GM23248 (cell line): ENCODE data around the gene SGCB. TPM values are rescaled to one million over a fixed set of nuclear protein-coding genes. Genes with fewer than 3 reads are reported as not detected.

ENCODE experiments used
- DNase-seq: peaks from one replicate; pipeline ENCODE4 v3.0.0-alpha.2; 2015
- H2AFZ ChIP-seq: fragments of 200-600 bp; sonication (generic); 2 replicates; pipeline ENCODE4 v1.6.1; 2016; ENCODE audit warnings: antibody characterized with exemption
- H3F3A ChIP-seq: fragments of 200-600 bp; sonication (generic); 2 replicates; pipeline ENCODE4 v1.6.1; 2016; ENCODE audit warnings: mild to moderate bottlenecking, antibody characterized with exemption, mixed run types; ENCODE audit not compliant: insufficient read depth
- H3K27ac ChIP-seq: fragments of 200-600 bp; sonication (generic); 2 replicates; pipeline ENCODE4 v1.5.1; 2016; ENCODE audit warnings: mild to moderate bottlenecking
- H3K27me3 ChIP-seq: fragments of 200-600 bp; sonication (generic); replicated peaks from 2 replicates; pipeline ENCODE4 v1.6.1; 2016; ENCODE audit warnings: mild to moderate bottlenecking; ENCODE audit not compliant: insufficient read depth
- H3K36me3 ChIP-seq: fragments of 200-600 bp; sonication (generic); 2 replicates; pipeline ENCODE4 v1.6.1; 2016; ENCODE audit warnings: low read depth, mild to moderate bottlenecking
- H3K4me1 ChIP-seq: fragments of 200-600 bp; sonication (generic); 2 replicates; pipeline ENCODE4 v1.6.1; 2016; ENCODE audit warnings: mild to moderate bottlenecking; ENCODE audit not compliant: insufficient read depth
- H3K4me2 ChIP-seq: fragments of 200-600 bp; sonication (generic); one replicate; pipeline ENCODE4 v1.6.1; 2016; ENCODE audit warnings: mild to moderate bottlenecking; ENCODE audit not compliant: unreplicated experiment
- H3K4me3 ChIP-seq: fragments of 200-600 bp; sonication (generic); 2 replicates; pipeline ENCODE4 v1.5.1; 2016; ENCODE audit warnings: mild to moderate bottlenecking
- H3K79me2 ChIP-seq: fragments of 200-600 bp; sonication (generic); 2 replicates; pipeline ENCODE4 v1.6.1; 2016; ENCODE audit warnings: mild to moderate bottlenecking; ENCODE audit not compliant: insufficient read depth
- H3K9ac ChIP-seq: fragments of 200-600 bp; sonication (generic); 2 replicates; pipeline ENCODE4 v1.6.1; 2016; ENCODE audit warnings: mild to moderate bottlenecking
- H3K9me2 ChIP-seq: fragments of 200-600 bp; sonication (generic); 2 replicates; pipeline ENCODE4 v1.6.1; 2016; ENCODE audit warnings: mixed run types, mild to moderate bottlenecking, moderate library complexity; ENCODE audit not compliant: insufficient read depth
- H3K9me3 ChIP-seq: fragments of 200-600 bp; sonication (generic); one replicate; pipeline ENCODE4 v1.6.1; 2017; ENCODE audit warnings: low read depth
- H4K20me1 ChIP-seq: fragments of 200-600 bp; sonication (generic); 2 replicates; pipeline ENCODE4 v1.6.0; 2016; ENCODE audit not compliant: insufficient read depth
- EZH2 ChIP-seq: fragments of 200-600 bp; sonication (generic); IDR thresholded peaks from 2 replicates; pipeline ENCODE4 v1.6.1; 2018; ENCODE audit warnings: antibody characterized with exemption, mild to moderate bottlenecking; ENCODE audit not compliant: insufficient read depth, poor library complexity, severe bottlenecking
- EZH2phosphoT487 ChIP-seq: fragments of 200-600 bp; sonication (generic); IDR thresholded peaks from 2 replicates; pipeline ENCODE4 v1.6.1; 2018; ENCODE audit warnings: antibody characterized with exemption, moderate library complexity, mild to moderate bottlenecking, low read depth; ENCODE audit not compliant: insufficient read depth
- WGBS, 2 experiments: methylation state at CpG; one replicate each; pipeline ENCODE4 v1.1.6; 2015 to 2017; ENCODE audit warnings: low lambda C conversion rate in 2 of 2, low coverage in 1 of 2; ENCODE audit errors: missing lambda C conversion rate in 2 of 2; 5-methylcytosine and 5-hydroxymethylcytosine counted together
- in situ Hi-C: fragments of 300-500 bp; cut with MboI; formaldehyde crosslinking; loops from 2 replicates; pipeline ENCODE4 v1.15.0; 2020
- polyA plus RNA-seq: library from polyadenylated mRNA; unstranded; fragments of >200 nt; fragmentation: Nextera tagmentation; extraction: Ambion mirVana; gene quantifications from 2 replicates; pipeline ENCODE4 v1.2.1, GENCODE V29; 2016
- total RNA-seq: library from RNA; depleted of rRNA; stranded (reverse); fragments of >200 nt; shearing (Covaris generic); gene quantifications from 2 replicates; pipeline ENCODE4 v1.2.3, GENCODE V29; 2014

SGCB gene
- total and polyA plus RNA-seq, 2 experiments from 2014 or later, result 50.4 to 108 TPM

- Histone ChIP-seq H3K79me2 (0 out of 2 replicates have a peak, but pooled peaks cover 6% of the 10 kb centered on the region), H3K9ac (no peak overlapping the region), H3K9me2 (no peaks in the 10 kb centered on the region), H3K4me1 (0 out of 2 replicates have a peak, but pooled peaks cover 7% of the 10 kb centered on the region), H3K4me2 (no peak overlapping the region), H3K27ac (no peak overlapping the region), H3K36me3 (no peaks in the 10 kb centered on the region), H3K27me3 (no peaks in the 10 kb centered on the region), H4K20me1 (no peaks in the 10 kb centered on the region), H3K9me3 (no peaks in the 10 kb centered on the region), H3F3A (peaks cover 11% of the 10 kb centered on the region; the same call in 1 of the 2 replicates), H3K4me3 (no peak overlapping the region), H2AFZ (no peak overlapping the region)
- in situ Hi-C loops, result no loop called here
- TF ChIP-seq EZH2 (no peak), EZH2phosphoT487 (no peak)
- DNase-seq, result no peak
- 91 to 100% methylated on average over 1 of the region's 1 CpG for WGBS, 2 experiments
Observed at GRCh38 chr4:52058275-52058674, 20.2 kb upstream of the SGCB start.

GRCh38 chr4:52057196-52057595 lies 19.1 kb upstream of the SGCB start:
- Histone ChIP-seq H3K27me3 (no peaks in the 10 kb centered on the region), H3K9me2 (no peaks in the 10 kb centered on the region), H3K4me3 (no peak overlapping the region), H3K4me1 (peaks cover 16% of the 10 kb centered on the region; the same call in 1 of the 2 replicates), H3K36me3 (no peaks in the 10 kb centered on the region), H3F3A (peaks cover 11% of the 10 kb centered on the region; the same call in 1 of the 2 replicates), H3K79me2 (peaks cover 16% of the 10 kb centered on the region; the same call in 1 of the 2 replicates), H2AFZ (no peak overlapping the region), H3K9me3 (no peaks in the 10 kb centered on the region), H4K20me1 (no peaks in the 10 kb centered on the region), H3K9ac (no peak overlapping the region), H3K4me2 (no peak overlapping the region), H3K27ac (no peak overlapping the region)
- in situ Hi-C loops, result no loop called here
- TF ChIP-seq EZH2 (no peak), EZH2phosphoT487 (no peak)
- no peak for DNase-seq

- H3K79me2 ChIP-seq, result peaks cover 16% of the 10 kb centered on the region; the same call in 1 of the 2 replicates
- no peak overlapping the region for H2AFZ ChIP-seq
- H3K27ac ChIP-seq, result no peak overlapping the region
- in situ Hi-C loops, result no loop called here
- H4K20me1 ChIP-seq, result no peaks in the 10 kb centered on the region
- peaks cover 7% of the 10 kb centered on the region; the same call in 1 of the 2 replicates for H3F3A ChIP-seq
- TF ChIP-seq EZH2phosphoT487 (no peak), EZH2 (no peak)
- no peaks in the 10 kb centered on the region for H3K9me2 ChIP-seq
- no peaks in the 10 kb centered on the region for H3K27me3 ChIP-seq
- no peak overlapping the region for H3K4me3 ChIP-seq
- H3K4me2 ChIP-seq, result no peak overlapping the region
- H3K4me1 ChIP-seq, result peaks cover 15% of the 10 kb centered on the region; the same call in 1 of the 2 replicates
- WGBS, 2 experiments, result 81 to 84% methylated on average over 3 of the region's 3 CpGs
- H3K9me3 ChIP-seq, result no peaks in the 10 kb centered on the region
- H3K9ac ChIP-seq, result no peak overlapping the region
- H3K36me3 ChIP-seq, result no peaks in the 10 kb centered on the region
- DNase-seq, result no peak
Observed at GRCh38 chr4:52054254-52054653, 16.2 kb upstream of the SGCB start.

GRCh38 chr4:52052475-52052780 lies 14.3 kb upstream of the SGCB start:
- no peaks in the 10 kb centered on the region for H4K20me1 ChIP-seq
- in situ Hi-C loops, result no loop called here
- H3K27ac ChIP-seq, result peak overlapping the region; percentile 73; the same call in 1 of the 2 replicates
- peak overlapping the region; percentile 75 for H3K4me3 ChIP-seq
- no peaks in the 10 kb centered on the region for H3K9me2 ChIP-seq
- H3K9me3 ChIP-seq, result no peaks in the 10 kb centered on the region
- H3K9ac ChIP-seq, result peak overlapping the region; percentile 81
- peaks cover 10% of the 10 kb centered on the region; the same call in 1 of the 2 replicates for H3K4me1 ChIP-seq
- no peak for TF ChIP-seq EZH2
- no peak for TF ChIP-seq EZH2phosphoT487
- peak overlapping the region; percentile 82 for H3K4me2 ChIP-seq
- H3K79me2 ChIP-seq, result peaks cover 16% of the 10 kb centered on the region; the same call in 1 of the 2 replicates
- no peaks in the 10 kb centered on the region for H3K36me3 ChIP-seq
- H3K27me3 ChIP-seq, result no peaks in the 10 kb centered on the region
- DNase-seq, result peak; percentile 43
- WGBS, 2 experiments, result 48 to 50% methylated on average over 7 of the region's 7 CpGs
- H3F3A ChIP-seq, result no peaks in the 10 kb centered on the region
- peak overlapping the region; percentile 88 for H2AFZ ChIP-seq
